GM12875 (cell line): ENCODE results near the gene FRY.

ENCODE experiments used
- H3K4me3 ChIP-seq: one replicate; pipeline ENCODE4 v1.5.1; 2011; ENCODE audit warnings: low read depth, low read length, control low read depth
- CTCF ChIP-seq: IDR thresholded peaks from 2 replicates; pipeline ENCODE4 v1.5.1; 2011; ENCODE audit warnings: low read depth, mild to moderate bottlenecking, control low read depth, inconsistent platforms, low read length, moderate library complexity, borderline replicate concordance; ENCODE audit not compliant: insufficient read depth

Gene FRY

GRCh38 chr13:32080328-32080744 lies 48.8 kb downstream of the FRY start:
- no peak overlapping the region for H3K4me3 ChIP-seq
- no peak for TF ChIP-seq CTCF

GRCh38 chr13:32081591-32081990 lies 50.0 kb downstream of the FRY start:
- H3K4me3 ChIP-seq: no peak overlapping the region
- no peak for TF ChIP-seq CTCF

- no peak overlapping the region for H3K4me3 ChIP-seq
- TF ChIP-seq CTCF: no peak
Observed at GRCh38 chr13:32086366-32086765, 54.8 kb downstream of the FRY start.

- TF ChIP-seq CTCF: no peak
- H3K4me3 ChIP-seq: no peak overlapping the region
Observed at GRCh38 chr13:32086791-32087441, 55.3 kb downstream of the FRY start.

GRCh38 chr13:32087955-32088747 lies 56.6 kb downstream of the FRY start:
- H3K4me3 ChIP-seq: no peak overlapping the region
- no peak for TF ChIP-seq CTCF

GRCh38 chr13:32092496-32092895 lies 60.9 kb downstream of the FRY start:
- H3K4me3 ChIP-seq: no peak overlapping the region
- no peak for TF ChIP-seq CTCF

GRCh38 chr13:32093006-32093405 lies 61.4 kb downstream of the FRY start:
- TF ChIP-seq CTCF: no peak
- H3K4me3 ChIP-seq: no peak overlapping the region
